Measurements from ENCODE around the gene CEP95. TPM values are rescaled to one million over a fixed set of nuclear protein-coding genes. Genes with fewer than 3 reads are reported as not detected.
"Not testable (repeated sequence)": the region's sequence is repeated elsewhere in the genome, so short reads cannot be mapped to it uniquely, and the experiment has no call there.

Gene CEP95, protein sequence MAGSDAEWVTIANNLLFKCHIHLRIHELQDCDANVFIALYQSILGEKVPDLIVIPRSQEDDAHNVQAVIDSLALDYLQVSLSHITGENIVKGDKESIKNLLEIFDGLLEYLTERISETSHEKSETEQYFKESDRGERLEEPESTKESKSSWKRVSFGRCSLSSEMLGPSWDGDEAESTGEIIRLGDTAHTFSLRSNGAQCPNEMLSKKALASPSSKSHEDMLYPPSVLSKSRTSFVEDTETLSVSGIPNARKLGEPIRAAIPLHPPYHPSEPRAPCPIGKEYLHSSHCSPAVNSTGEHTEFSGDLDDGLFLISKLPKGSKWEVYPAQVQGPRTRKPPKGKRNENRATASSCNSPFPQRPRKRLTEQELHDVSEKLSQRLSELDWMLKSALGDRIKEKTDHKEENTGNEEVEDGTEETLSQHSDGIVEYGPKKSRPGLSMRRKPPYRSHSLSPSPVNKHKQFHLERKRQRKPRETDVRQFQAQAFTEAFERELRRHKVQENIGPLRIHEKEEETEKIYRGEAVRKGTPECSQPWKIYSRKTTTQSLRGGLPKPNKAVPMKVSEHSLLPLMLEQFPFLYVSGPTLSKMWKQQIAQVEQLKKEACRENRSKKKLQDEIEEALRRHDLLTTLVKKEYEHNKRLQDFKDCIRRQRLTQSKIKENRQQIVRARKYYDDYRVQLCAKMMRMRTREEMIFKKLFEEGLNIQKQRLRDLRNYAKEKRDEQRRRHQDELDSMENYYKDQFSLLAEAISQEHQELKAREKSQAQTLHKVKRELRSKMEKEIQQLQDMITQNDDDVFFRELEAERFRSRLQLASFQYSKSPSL
- total RNA-seq, result 10 to 100 TPM; 71.0 to 71.7 TPM

- no peaks in the 10 kb centered on the region for H3K27me3 Mint-ChIP-seq
- peaks cover 42% of the 10 kb centered on the region for H3K4me1 Mint-ChIP-seq
- peaks cover 50% of the 10 kb centered on the region for H3K36me3 Mint-ChIP-seq
- DNase-seq, result peak; percentile 94
- no peaks in the 10 kb centered on the region for H3K9me3 Mint-ChIP-seq
- ATAC-seq (ENCODE audit: low read depth), result peak; percentile 67
- POLR2A ChIA-PET, result interaction anchor here (0.6 to 4.2 kb wide), 27 partner anchors 10 to 808 kb away, joined by 3 to 179 read pairs (median 9); partner anchors contain the start of genes PECAM1, POLG2, SMURF2 and TEX2
- H3K4me3 Mint-ChIP-seq, result peak within 1 kb of the TSS; percentile 98
- peak within 1 kb of the TSS; percentile 100 for H3K27ac Mint-ChIP-seq
Observed at GRCh38 chr17:64506576-64507412, at the start of gene CEP95. CEP95 (plus strand) TSS chr17:64506977; CDS start chr17:64507098, 121 bp downstream.

DNA sequence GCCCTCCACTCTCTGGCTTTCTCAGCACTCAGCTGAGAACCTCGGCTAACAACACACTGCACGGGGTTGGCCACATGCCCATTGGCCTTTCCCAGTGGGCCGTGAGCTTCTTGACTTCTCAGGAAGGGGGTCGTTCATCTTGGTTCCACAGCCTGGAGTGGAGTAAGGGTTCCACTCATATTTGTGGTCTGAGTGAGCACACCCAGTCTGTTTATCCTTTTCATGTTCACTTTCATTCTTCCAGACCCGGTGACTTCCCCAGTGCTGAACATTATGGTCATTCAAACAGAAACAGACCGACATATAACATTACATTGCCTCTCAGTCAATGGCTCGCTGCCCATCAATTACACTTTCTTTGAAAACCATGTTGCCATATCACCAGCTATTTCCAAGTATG, 49.6 kb upstream of the CEP95 start:
- POLR2A ChIA-PET, result interaction anchor here (1.6 to 2.0 kb wide), 2 partner anchors 48 to 49 kb away, joined by 7 to 12 read pairs; partner anchors contain the start of genes CEP95 and DDX5
- Mint-ChIP-seq H3K27me3 (no peaks in the 10 kb centered on the region), H3K36me3 (peaks cover 3% of the 10 kb centered on the region), H3K27ac (peak overlapping the region; percentile 0), H3K4me3 (no peak overlapping the region), H3K4me1 (peaks cover 18% of the 10 kb centered on the region), H3K9me3 (no peaks in the 10 kb centered on the region)
- no peak for DNase-seq
- ATAC-seq (ENCODE audit: low read depth), result no peak

GRCh38 chr17:64458756-64459155, 48.0 kb upstream of the CEP95 start:
- Mint-ChIP-seq H3K36me3 (peaks cover 3% of the 10 kb centered on the region), H3K27me3 (no peaks in the 10 kb centered on the region), H3K4me3 (no peak overlapping the region), H3K9me3 (no peaks in the 10 kb centered on the region), H3K27ac (no peak overlapping the region), H3K4me1 (peaks cover 18% of the 10 kb centered on the region)
- ATAC-seq (ENCODE audit: low read depth) (no peak), DNase-seq (no peak)
- POLR2A ChIA-PET, result interaction anchor here (2.0 kb wide), 1 partner anchor 47 kb away, joined by 7 read pairs; no protein-coding TSS in a partner anchor

GRCh38 chr17:64459284-64459747, 47.5 kb upstream of the CEP95 start:
- H3K9me3 Mint-ChIP-seq, result no peaks in the 10 kb centered on the region
- H3K4me3 Mint-ChIP-seq, result no peak overlapping the region
- H3K4me1 Mint-ChIP-seq, result peaks cover 18% of the 10 kb centered on the region
- POLR2A ChIA-PET, result interaction anchor here (2.0 kb wide), 1 partner anchor 46 kb away, joined by 7 read pairs; no protein-coding TSS in a partner anchor
- peaks cover 3% of the 10 kb centered on the region for H3K36me3 Mint-ChIP-seq
- no peak overlapping the region for H3K27ac Mint-ChIP-seq
- ATAC-seq (ENCODE audit: low read depth) (no peak), DNase-seq (no peak)
- no peaks in the 10 kb centered on the region for H3K27me3 Mint-ChIP-seq

- not testable (repeated sequence) for H3K27ac Mint-ChIP-seq
- peaks cover 17% of the 10 kb centered on the region for H3K4me1 Mint-ChIP-seq
Observed at GRCh38 chr17:64459818-64460217, 47.0 kb upstream of the CEP95 start.

GRCh38 chr17:64460955-64461354, 45.8 kb upstream of the CEP95 start:
- no peak for ATAC-seq (ENCODE audit: low read depth)
- Mint-ChIP-seq H3K4me1 (peaks cover 14% of the 10 kb centered on the region), H3K4me3 (no peak overlapping the region), H3K36me3 (peaks cover 2% of the 10 kb centered on the region), H3K9me3 (no peaks in the 10 kb centered on the region), H3K27ac (no peak overlapping the region), H3K27me3 (peaks cover 3% of the 10 kb centered on the region)
- POLR2A ChIA-PET, result no interaction called here
- DNase-seq, result no peak

More at GRCh38 chr17:64459818-64460217, 47.0 kb upstream of the CEP95 start:
- H3K4me3 Mint-ChIP-seq; H3K9me3 Mint-ChIP-seq; H3K36me3 Mint-ChIP-seq; H3K27me3 Mint-ChIP-seq; DNase-seq; ATAC-seq (ENCODE audit: low read depth): not testable (repeated sequence)
- POLR2A ChIA-PET, result interaction anchor here (0.6 kb wide), 1 partner anchor 22 kb away, joined by 3 read pairs; no protein-coding TSS in a partner anchor

- H3K4me3 Mint-ChIP-seq, result no peak overlapping the region
- no peak for ATAC-seq (ENCODE audit: low read depth)
- DNase-seq, result no peak
- H3K9me3 Mint-ChIP-seq, result no peaks in the 10 kb centered on the region
- H3K27ac Mint-ChIP-seq, result no peak overlapping the region
- H3K4me1 Mint-ChIP-seq, result peaks cover 10% of the 10 kb centered on the region
- POLR2A ChIA-PET, result interaction anchor here (0.7 kb wide), 1 partner anchor 45 kb away, joined by 4 read pairs; the partner anchor contains the start of genes CEP95 and DDX5
- H3K36me3 Mint-ChIP-seq, result peaks cover 2% of the 10 kb centered on the region
- H3K27me3 Mint-ChIP-seq, result peaks cover 8% of the 10 kb centered on the region
Observed at GRCh38 chr17:64461788-64462187, 45.0 kb upstream of the CEP95 start.

DNA sequence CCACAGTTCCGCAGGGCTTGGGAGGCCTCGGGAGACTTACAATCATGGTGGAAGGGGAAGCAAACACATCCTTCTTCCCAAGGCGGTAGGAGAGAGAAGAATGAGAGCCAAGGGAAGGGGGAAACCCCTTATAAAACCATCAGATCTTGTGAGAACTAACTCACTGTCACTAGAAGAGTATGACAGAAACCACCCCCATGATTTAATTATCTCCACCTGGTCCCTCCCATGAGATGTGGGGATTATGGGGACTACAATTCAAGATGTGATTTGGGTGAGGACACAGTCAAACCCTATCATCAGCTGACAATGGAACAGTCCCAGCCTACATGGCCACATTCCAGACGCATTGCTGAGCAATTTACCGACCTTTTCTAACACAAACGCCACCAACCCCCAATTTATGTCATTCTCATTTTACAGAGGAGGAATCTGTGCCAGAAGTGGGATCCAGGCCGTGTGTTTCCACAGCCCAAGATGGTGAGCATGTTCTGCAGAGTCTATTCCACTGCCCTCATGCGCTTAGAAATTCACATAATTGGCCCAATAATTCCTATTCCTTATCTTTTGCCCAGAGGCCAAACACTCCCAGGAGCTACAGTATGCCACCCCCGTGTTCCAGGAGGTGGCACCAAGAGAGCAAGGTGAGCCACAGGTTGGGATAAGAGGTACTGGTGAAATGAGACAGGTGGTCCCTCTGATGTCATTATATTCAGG, 40.6 kb upstream of the CEP95 start:
- DNase-seq, result no peak
- POLR2A ChIA-PET, result no interaction called here
- Mint-ChIP-seq H3K9me3 (no peaks in the 10 kb centered on the region), H3K36me3 (no peaks in the 10 kb centered on the region), H3K27ac (no peak overlapping the region), H3K4me1 (no peaks in the 10 kb centered on the region), H3K4me3 (no peak overlapping the region), H3K27me3 (peaks cover 12% of the 10 kb centered on the region)
- ATAC-seq (ENCODE audit: low read depth), result no peak

GRCh38 chr17:64466834-64467233, 39.9 kb upstream of the CEP95 start:
- H3K27ac Mint-ChIP-seq; H3K4me3 Mint-ChIP-seq; H3K4me1 Mint-ChIP-seq; H3K9me3 Mint-ChIP-seq; DNase-seq; POLR2A ChIA-PET; H3K36me3 Mint-ChIP-seq; ATAC-seq (ENCODE audit: low read depth): not testable (repeated sequence)
- H3K27me3 Mint-ChIP-seq, result peaks cover 12% of the 10 kb centered on the region

- no peaks in the 10 kb centered on the region for H3K4me1 Mint-ChIP-seq
- no peaks in the 10 kb centered on the region for H3K9me3 Mint-ChIP-seq
- peaks cover 12% of the 10 kb centered on the region for H3K27me3 Mint-ChIP-seq
- H3K36me3 Mint-ChIP-seq, result no peaks in the 10 kb centered on the region
- DNase-seq (no peak), ATAC-seq (ENCODE audit: low read depth) (no peak)
- no peak overlapping the region for H3K27ac Mint-ChIP-seq
- H3K4me3 Mint-ChIP-seq, result no peak overlapping the region
- POLR2A ChIA-PET, result interaction anchor here (0.6 kb wide), 1 partner anchor 11 kb away, joined by 6 read pairs; no protein-coding TSS in a partner anchor
Observed at GRCh38 chr17:64470625-64471024, 36.2 kb upstream of the CEP95 start.

- ATAC-seq (ENCODE audit: low read depth) (no peak), DNase-seq (no peak)
- H3K36me3 Mint-ChIP-seq, result no peaks in the 10 kb centered on the region
- H3K27ac Mint-ChIP-seq, result no peak overlapping the region
- POLR2A ChIA-PET, result no interaction called here
- H3K4me1 Mint-ChIP-seq, result no peaks in the 10 kb centered on the region
- H3K27me3 Mint-ChIP-seq, result peaks cover 6% of the 10 kb centered on the region
- H3K4me3 Mint-ChIP-seq, result no peak overlapping the region
- no peaks in the 10 kb centered on the region for H3K9me3 Mint-ChIP-seq
Observed at GRCh38 chr17:64471440-64471839, 35.3 kb upstream of the CEP95 start.

DNA sequence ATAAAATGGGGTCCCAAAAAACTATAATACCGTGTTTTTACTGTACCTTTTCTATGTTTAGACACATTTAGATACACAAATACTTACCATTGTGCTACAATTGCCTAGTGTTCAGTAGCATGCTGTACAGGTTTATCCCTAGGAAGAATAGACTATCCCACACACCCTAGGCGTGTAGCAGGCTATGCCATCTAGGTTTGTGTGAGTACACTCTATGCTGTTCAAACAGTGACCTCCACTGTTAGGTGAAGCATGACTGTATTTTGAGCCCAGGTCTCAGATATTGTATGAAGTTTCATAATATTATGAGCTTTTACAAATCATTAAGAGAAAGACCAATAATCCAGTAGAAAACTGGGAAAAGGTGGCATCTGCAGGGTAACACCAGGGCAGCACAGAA, 34.2 kb upstream of the CEP95 start:
- H3K27me3 Mint-ChIP-seq, result peaks cover 5% of the 10 kb centered on the region
- H3K27ac Mint-ChIP-seq, result no peak overlapping the region
- POLR2A ChIA-PET, result no interaction called here
- no peaks in the 10 kb centered on the region for H3K9me3 Mint-ChIP-seq
- no peak for ATAC-seq (ENCODE audit: low read depth)
- H3K4me1 Mint-ChIP-seq, result no peaks in the 10 kb centered on the region
- DNase-seq, result no peak
- no peaks in the 10 kb centered on the region for H3K36me3 Mint-ChIP-seq
- no peak overlapping the region for H3K4me3 Mint-ChIP-seq
